Glutamatergic neuron (in vitro differentiated cells): Measurements from ENCODE around the gene PLA2G4F. TPM values are rescaled to one million over a fixed set of nuclear protein-coding genes. Genes with fewer than 3 reads are reported as not detected.

Experiments
- DNase-seq: peaks from one replicate; pipeline ENCODE4 v3.0.0; 2022
- H3K27ac Mint-ChIP-seq: one replicate; pipeline ENCODE4 v1.8.0; 2020; ENCODE audit warnings: mild to moderate bottlenecking, mixed read lengths, inconsistent platforms; ENCODE audit not compliant: unreplicated experiment
- H3K27me3 Mint-ChIP-seq: one replicate; pipeline ENCODE4 v1.8.0; 2020; ENCODE audit warnings: mild to moderate bottlenecking, moderate library complexity, mixed read lengths, inconsistent platforms; ENCODE audit not compliant: unreplicated experiment
- H3K36me3 Mint-ChIP-seq: one replicate; pipeline ENCODE4 v1.8.0; 2020; ENCODE audit warnings: mild to moderate bottlenecking, mixed read lengths, inconsistent platforms; ENCODE audit not compliant: unreplicated experiment
- H3K4me1 Mint-ChIP-seq: one replicate; pipeline ENCODE4 v1.8.0; 2020; ENCODE audit warnings: mild to moderate bottlenecking, low read depth, mixed read lengths, inconsistent platforms; ENCODE audit not compliant: unreplicated experiment
- H3K4me3 Mint-ChIP-seq: one replicate; pipeline ENCODE4 v1.8.0; 2020; ENCODE audit warnings: mild to moderate bottlenecking, mixed read lengths, inconsistent platforms; ENCODE audit not compliant: unreplicated experiment
- H3K9me3 Mint-ChIP-seq: one replicate; pipeline ENCODE4 v1.8.0; 2020; ENCODE audit warnings: mild to moderate bottlenecking, moderate library complexity, mixed read lengths, inconsistent platforms; ENCODE audit not compliant: unreplicated experiment
- total RNA-seq: library from RNA; stranded (reverse); fragmentation: NEBNext Ultra II Directional; extraction: Animal tissue kit (Norgen Biotek cat#: 25700); gene quantifications from one replicate; pipeline ENCODE4 v1.2.1, GENCODE V29; 2021; ENCODE audit not compliant: unreplicated experiment
- TF ChIP-seq, protein P1 (sequence below): fragments of 200-600 bp; sonication (generic); IDR thresholded peaks from one replicate; pipeline ENCODE4 v1.5.0; 2021; ENCODE audit not compliant: partially characterized antibody, unreplicated experiment

The PLA2G4F gene
- total RNA-seq, 1 donor from 2014 or later = not detected

DNA sequence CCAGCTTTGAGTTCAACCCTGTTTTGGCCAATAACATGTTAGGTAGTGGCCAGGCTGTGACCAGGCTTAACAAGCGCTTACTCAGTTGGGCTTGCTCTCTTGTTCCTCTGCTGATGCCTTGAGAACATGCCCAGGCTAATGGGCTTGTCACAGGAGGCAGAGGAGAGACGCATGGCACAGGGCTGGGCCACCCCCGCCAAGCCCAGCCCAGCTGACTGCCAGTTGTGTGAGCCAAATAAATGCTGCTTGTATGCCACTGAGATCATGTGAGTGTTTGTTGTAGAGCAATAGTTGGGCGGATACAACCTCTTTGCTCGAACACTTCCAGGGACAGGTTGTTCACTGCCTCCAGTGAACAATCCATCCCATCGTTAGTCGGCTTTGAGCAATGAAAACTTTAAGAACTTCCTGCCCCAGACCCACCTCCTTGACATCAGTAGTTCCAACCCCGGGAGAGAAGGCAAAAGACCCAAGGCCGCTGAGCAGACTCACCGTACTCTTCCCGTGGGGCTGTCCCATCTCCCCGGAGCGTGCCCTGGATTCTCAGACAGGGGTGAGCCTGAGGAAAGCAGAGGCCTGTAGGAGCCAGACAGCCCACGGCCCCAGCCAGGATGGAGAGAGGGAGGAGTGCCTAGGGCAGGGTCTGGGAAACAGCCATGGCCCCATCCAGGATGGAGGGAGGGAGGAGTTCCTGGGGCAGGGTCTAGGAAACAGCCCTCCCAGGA is 4.1 kb downstream of the PLA2G4F start:
- TF ChIP-seq, protein P1, sequence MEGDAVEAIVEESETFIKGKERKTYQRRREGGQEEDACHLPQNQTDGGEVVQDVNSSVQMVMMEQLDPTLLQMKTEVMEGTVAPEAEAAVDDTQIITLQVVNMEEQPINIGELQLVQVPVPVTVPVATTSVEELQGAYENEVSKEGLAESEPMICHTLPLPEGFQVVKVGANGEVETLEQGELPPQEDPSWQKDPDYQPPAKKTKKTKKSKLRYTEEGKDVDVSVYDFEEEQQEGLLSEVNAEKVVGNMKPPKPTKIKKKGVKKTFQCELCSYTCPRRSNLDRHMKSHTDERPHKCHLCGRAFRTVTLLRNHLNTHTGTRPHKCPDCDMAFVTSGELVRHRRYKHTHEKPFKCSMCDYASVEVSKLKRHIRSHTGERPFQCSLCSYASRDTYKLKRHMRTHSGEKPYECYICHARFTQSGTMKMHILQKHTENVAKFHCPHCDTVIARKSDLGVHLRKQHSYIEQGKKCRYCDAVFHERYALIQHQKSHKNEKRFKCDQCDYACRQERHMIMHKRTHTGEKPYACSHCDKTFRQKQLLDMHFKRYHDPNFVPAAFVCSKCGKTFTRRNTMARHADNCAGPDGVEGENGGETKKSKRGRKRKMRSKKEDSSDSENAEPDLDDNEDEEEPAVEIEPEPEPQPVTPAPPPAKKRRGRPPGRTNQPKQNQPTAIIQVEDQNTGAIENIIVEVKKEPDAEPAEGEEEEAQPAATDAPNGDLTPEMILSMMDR = no peak
- no peak overlapping the region for H3K27ac Mint-ChIP-seq
- H3K9me3 Mint-ChIP-seq = peaks cover 2% of the 10 kb centered on the region
- no peaks in the 10 kb centered on the region for H3K4me1 Mint-ChIP-seq
- H3K27me3 Mint-ChIP-seq = peaks cover 6% of the 10 kb centered on the region
- no peaks in the 10 kb centered on the region for H3K36me3 Mint-ChIP-seq
- no peak for DNase-seq
- no peak overlapping the region for H3K4me3 Mint-ChIP-seq

DNA sequence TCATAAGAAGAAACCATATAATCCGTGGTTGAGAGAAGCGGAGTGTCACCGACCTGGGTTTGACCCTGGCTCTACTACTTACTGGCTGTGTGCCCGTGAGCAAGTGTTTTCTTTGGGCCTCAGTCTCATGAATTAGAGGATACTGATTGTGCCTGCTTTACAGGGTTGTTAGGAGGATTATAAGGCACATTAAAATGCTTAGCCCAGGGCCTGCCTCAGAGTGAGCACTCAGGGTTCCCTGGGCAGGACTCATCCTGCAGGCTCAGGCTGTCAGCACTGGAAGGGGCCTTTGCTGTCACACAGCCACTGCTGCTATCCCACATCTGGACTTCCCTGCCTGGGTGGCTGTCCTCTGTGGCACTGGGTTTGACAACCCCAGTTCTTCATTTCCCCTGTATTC is 4.7 kb downstream of the PLA2G4F start:
- H3K4me3 Mint-ChIP-seq = no peak overlapping the region
- H3K36me3 Mint-ChIP-seq = no peaks in the 10 kb centered on the region
- TF ChIP-seq, protein P1 = no peak
- H3K27me3 Mint-ChIP-seq = peaks cover 6% of the 10 kb centered on the region
- no peaks in the 10 kb centered on the region for H3K4me1 Mint-ChIP-seq
- no peak for DNase-seq
- peaks cover 2% of the 10 kb centered on the region for H3K9me3 Mint-ChIP-seq
- H3K27ac Mint-ChIP-seq = no peak overlapping the region

DNA sequence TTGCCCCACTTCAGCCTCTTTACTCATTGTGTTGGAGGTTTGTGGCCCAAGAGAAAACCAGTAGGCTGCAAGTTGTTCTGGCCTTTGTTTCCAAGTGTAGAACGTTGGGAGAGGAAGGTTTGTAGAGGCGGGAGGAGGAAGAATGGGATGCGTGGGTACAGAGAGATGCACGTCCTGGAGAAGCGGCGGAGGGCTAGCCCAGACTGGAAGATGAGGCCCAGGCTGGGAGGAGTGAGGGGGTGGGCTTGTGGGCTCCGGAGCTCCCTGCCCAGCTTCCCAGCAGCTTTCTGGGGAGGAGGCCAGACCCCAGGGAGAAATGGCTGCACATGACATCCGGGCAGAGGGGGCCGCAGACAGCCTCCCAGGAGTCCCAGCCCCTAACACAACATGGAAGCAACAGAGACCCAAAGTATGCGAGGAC is 5.3 kb downstream of the PLA2G4F start:
- Mint-ChIP-seq H3K27ac (no peak overlapping the region), H3K36me3 (no peaks in the 10 kb centered on the region), H3K27me3 (peaks cover 6% of the 10 kb centered on the region), H3K4me1 (no peaks in the 10 kb centered on the region), H3K9me3 (peaks cover 2% of the 10 kb centered on the region), H3K4me3 (no peak overlapping the region)
- TF ChIP-seq, protein P1 = no peak
- DNase-seq = no peak

DNA sequence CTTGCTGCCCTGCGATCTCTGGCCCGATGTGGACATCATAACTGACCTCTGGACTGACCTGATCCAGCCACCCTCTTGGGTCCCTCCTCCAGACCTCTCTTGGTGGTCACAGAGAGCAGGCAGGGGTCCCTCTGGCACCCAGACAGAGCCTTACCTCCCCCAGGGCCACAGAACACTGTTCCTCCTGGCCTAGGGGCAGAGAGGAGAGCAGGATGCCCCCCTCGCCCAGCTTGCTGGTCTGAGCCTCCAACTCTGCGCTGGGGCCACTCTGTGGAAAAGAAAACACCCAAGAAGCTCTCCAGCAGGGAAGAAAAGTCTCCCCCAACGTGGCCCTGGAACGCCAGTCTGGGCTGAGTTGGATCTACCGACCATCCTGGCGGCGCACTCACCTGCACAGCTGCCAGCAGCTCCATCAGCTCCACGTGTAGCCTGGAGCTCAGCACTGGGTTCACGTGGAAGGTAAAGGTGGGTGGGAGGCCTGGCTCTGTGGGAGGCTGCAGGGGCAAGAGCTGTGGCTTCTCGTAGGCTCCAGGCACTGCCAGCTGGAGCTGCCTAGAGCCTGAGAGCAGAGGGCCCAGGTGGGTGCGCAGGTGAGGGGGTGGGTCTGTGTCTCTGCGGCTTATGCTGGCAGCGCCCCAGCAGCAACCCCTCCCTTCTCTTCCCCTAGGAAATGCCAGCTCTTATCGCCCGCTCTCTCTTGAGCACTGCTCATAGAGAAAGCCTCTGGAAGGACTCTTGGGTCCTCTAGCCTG is 6.0 kb downstream of the PLA2G4F start:
- Mint-ChIP-seq H3K4me3 (no peak overlapping the region), H3K9me3 (no peaks in the 10 kb centered on the region), H3K27ac (no peak overlapping the region), H3K36me3 (no peaks in the 10 kb centered on the region), H3K27me3 (peaks cover 6% of the 10 kb centered on the region), H3K4me1 (no peaks in the 10 kb centered on the region)
- TF ChIP-seq, protein P1 = no peak
- no peak for DNase-seq
